Measurements from ENCODE around the gene FOXD4L6. TPM values are rescaled to one million over a fixed set of nuclear protein-coding genes. Genes with fewer than 3 reads are reported as not detected.
A peak's percentile ranks its signal among the peaks of the same experiment; 100 is the strongest.
"Not testable (repeated sequence)": the region's sequence is repeated elsewhere in the genome, so short reads cannot be mapped to it uniquely, and the experiment has no call there.

The FOXD4L6 gene
- total RNA-seq, 4 donors from 2014 or later, result 1.3 TPM; not detected in 3

DNA sequence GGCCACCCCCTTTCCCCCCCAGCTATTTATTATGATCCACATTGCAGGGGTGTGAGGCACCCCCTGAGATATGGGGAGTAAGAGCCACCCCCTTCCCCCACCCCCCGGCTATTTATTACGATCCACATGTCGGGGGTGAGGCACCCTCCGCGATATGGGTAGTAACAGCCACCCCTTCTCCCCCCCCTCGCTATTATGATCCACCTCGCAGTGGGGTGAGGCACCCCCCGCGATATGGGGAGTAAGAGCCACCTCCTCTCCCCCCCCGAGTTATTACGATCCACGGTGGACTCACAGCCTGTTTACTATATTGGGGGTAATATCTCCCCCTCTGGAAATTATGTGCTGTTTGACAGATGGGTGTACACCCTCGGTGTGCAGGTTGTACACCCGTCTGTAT is 15.1 kb downstream of the FOXD4L6 start:
- H3K9me3 ChIP-seq; DNase-seq (ENCODE audit: low spot score in 2 of 2); H3K36me3 ChIP-seq; H3K27me3 ChIP-seq; H3K4me3 ChIP-seq; H3K4me1 ChIP-seq; H3K27ac ChIP-seq: not testable (repeated sequence)
- no CpG with 5 or more reads among the region's 14 CpGs for WGBS, 2 donors

DNA sequence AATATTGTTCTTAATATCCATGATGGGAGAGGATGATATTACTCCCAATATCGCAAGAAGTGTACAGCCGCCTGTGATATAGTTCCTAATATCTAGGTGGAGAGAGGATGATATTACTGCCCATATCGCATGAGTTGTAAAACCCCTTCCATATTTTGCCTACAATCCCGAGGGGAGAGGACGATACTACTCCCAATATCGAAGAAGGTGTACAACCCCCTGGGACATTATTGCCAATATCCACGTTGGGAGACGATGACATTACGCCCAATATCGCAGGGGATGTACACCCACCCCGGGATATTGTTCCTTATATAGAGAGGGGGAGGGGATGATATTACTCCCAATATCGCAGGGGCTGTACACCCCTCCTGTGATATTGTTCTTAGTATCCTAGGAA is 17.1 kb downstream of the FOXD4L6 start:
- not testable (repeated sequence) for H3K4me3 ChIP-seq; H3K27ac ChIP-seq; H3K36me3 ChIP-seq; H3K4me1 ChIP-seq; DNase-seq (ENCODE audit: low spot score in 2 of 2); H3K9me3 ChIP-seq
- WGBS, 2 donors, result 75 to 82% methylated on average over 12 of the region's 12 CpGs
- H3K27me3 ChIP-seq, result peaks cover 0 to 13% of the 10 kb centered on the region in 2 donors

DNA sequence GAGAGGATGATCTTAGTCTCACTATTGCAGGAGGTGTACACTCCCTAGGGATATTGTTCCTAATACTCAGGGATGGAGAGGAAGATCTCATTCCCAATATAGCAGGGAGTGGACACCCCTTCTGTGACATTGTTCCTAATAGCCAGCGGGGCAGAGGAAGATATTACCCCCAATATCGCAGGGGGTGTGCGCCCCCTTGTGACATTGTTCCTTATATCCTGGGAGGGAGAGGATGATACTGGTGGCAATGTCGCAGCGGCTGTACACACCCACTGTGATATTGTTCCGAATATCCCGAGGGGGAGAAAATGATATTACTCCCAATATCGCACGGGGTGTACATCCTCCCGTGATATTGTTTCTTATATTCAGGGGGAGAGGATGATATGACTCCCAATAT is 17.6 kb downstream of the FOXD4L6 start:
- peaks cover 0 to 14% of the 10 kb centered on the region in 2 donors for H3K27me3 ChIP-seq
- not testable (repeated sequence) for DNase-seq (ENCODE audit: low spot score in 2 of 2); H3K9me3 ChIP-seq; H3K4me1 ChIP-seq; H3K36me3 ChIP-seq; H3K4me3 ChIP-seq; H3K27ac ChIP-seq
- WGBS, 2 donors, result 32 to 51% methylated on average over 7 to 9 of the region's 10 CpGs

DNA sequence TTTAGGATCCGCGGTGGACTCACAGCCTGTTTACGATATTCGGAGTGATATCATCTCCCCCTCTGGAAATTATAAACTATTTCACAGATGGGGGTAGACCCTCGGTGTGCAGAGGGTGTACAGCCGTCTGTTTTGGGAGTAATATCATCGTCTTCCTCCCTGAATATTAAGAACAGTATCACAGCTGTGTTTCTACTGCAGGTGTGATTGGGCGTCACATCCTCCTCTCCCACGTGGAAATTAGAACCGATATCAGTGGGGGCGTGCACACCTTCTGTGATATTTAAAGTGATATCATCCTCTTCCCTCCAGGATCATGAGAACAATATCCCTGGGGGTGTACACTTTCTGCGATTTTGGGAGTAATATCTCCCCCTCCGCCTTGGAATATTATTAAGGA is 19.2 kb downstream of the FOXD4L6 start:
- H3K4me1 ChIP-seq; H3K9me3 ChIP-seq; H3K36me3 ChIP-seq; H3K4me3 ChIP-seq; H3K27ac ChIP-seq; DNase-seq (ENCODE audit: low spot score in 2 of 2): not testable (repeated sequence)
- H3K27me3 ChIP-seq, result peaks cover 0 to 18% of the 10 kb centered on the region in 2 donors
- WGBS, 2 donors, result 36 to 42% methylated on average over 6 to 7 of the region's 13 CpGs

DNA sequence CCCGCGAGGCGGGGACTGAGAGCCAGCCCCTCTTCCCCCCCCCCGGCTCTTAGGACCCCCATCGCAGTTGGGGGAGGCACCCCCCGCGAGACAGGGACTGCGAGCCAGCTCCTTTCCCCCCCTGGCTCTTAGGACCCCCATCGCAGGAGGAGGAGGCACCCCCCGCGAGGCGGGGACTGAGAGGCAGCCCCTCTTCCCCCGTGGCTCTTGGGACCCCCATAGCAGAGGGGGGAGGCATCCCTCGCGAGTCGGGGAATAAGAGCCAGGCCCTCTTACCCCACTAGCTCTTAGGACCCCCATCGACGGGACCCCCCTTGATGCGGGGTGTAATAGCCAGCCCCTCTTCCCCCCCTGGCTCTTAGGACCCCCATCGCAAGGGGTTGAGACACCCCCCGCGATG is 19.7 kb downstream of the FOXD4L6 start:
- not testable (repeated sequence) for H3K4me3 ChIP-seq; H3K4me1 ChIP-seq; H3K27ac ChIP-seq; H3K36me3 ChIP-seq; H3K9me3 ChIP-seq; DNase-seq (ENCODE audit: low spot score in 2 of 2)
- WGBS, 2 donors, result no CpG with 5 or more reads among the region's 22 CpGs
- peaks cover 0 to 18% of the 10 kb centered on the region in 2 donors for H3K27me3 ChIP-seq

DNA sequence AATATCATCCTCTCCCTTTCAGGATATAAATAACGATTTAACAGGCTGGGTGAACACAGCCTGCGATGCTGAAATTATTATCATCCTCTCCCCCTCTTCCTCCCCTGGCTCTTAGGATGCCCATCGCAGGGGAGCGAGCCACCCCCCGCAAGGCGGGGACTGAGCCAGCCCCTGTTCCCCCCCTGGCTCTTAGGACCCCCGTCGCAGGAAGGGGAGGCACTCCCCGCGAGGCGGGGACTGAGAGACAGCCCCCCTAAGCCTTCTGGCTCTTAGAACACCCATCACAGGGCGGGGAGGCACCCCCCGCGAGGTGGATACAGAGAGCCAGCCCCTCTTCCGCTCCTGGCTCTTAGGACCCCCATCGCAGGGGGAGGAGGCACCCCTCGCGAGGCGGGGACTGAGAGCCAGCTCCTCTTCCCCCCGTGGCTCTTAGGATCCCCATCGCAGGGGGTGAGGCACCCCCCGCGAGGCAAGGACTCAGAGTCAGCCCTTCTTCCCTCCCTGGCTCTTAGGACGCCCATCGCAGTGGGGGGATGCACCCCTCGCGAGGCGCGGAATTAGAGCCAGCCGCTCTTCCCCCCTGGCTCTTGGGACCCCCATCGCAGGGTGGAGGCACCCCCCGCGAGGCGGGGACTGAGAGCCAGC is 21.9 kb downstream of the FOXD4L6 start:
- not testable (repeated sequence) for H3K27ac ChIP-seq; H3K36me3 ChIP-seq; DNase-seq (ENCODE audit: low spot score in 2 of 2); H3K4me3 ChIP-seq; H3K4me1 ChIP-seq; H3K9me3 ChIP-seq
- peaks cover 0 to 18% of the 10 kb centered on the region in 2 donors for H3K27me3 ChIP-seq
- 0 to 24% methylated on average over 4 to 12 of the region's 34 CpGs for WGBS, 2 donors

DNA sequence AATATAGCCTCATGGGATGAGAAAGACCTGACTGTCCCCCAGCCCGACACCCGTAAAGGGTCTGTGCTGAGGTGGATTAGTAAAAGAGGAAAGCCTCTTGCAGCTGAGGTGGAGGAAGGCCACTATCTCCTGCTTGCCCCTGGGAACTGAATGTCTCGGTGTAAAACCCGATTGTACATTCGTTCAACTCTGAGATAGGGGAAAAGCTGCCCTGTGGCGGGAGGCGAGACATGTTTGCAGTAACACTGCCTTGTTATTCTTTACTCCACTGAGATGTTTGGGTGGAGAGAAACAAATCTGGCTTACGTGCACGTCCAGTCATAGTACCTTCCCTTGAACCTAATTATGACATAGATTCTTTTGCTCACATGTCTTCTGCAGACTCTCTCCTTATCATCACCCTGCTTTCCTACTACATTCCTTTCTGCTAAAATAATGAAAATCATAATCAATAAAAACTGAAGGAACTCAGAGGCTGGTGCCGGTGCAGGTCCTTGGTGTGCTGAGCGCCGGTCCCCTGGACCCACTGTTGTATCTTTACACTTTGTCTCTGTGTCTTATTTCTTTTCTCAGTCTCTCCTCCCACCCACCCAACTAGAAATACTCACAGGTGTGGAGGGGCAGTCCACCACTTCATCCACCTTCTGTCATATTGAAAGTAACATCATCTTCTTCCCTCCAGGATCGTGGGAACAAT is 22.8 kb downstream of the FOXD4L6 start:
- not testable (repeated sequence) for H3K9me3 ChIP-seq; DNase-seq (ENCODE audit: low spot score in 2 of 2); H3K36me3 ChIP-seq; H3K4me3 ChIP-seq; H3K27ac ChIP-seq; H3K4me1 ChIP-seq
- H3K27me3 ChIP-seq, result peaks cover 0 to 18% of the 10 kb centered on the region in 2 donors
- 61 to 62% methylated on average over 3 of the region's 13 CpGs for WGBS, 2 donors

DNA sequence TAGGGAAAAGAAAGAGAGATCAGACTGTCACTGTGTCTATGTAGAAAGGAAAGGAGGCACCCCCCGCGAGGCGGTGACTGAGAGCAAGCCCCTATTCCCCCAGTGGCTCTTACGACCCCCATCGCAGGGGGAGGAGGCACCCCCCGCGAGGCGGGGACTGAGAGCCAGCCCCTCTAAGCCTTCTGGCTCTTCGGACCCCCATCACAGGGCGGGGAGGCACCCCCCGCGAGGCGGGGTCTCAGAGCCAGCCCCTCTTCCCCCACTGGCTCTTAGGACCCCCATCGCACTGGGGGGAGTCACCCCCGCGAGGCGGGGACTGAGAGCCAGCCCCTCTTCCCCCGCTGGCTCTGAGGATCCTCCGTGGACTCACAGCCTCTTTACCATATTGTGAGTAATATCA is 23.9 kb downstream of the FOXD4L6 start:
- 20 to 46% methylated on average over 2 to 4 of the region's 19 CpGs for WGBS, 2 donors
- H3K27ac ChIP-seq; H3K36me3 ChIP-seq; DNase-seq (ENCODE audit: low spot score in 2 of 2); H3K4me1 ChIP-seq; H3K9me3 ChIP-seq; H3K4me3 ChIP-seq: not testable (repeated sequence)
- H3K27me3 ChIP-seq, result peaks cover 0 to 18% of the 10 kb centered on the region in 2 donors

DNA sequence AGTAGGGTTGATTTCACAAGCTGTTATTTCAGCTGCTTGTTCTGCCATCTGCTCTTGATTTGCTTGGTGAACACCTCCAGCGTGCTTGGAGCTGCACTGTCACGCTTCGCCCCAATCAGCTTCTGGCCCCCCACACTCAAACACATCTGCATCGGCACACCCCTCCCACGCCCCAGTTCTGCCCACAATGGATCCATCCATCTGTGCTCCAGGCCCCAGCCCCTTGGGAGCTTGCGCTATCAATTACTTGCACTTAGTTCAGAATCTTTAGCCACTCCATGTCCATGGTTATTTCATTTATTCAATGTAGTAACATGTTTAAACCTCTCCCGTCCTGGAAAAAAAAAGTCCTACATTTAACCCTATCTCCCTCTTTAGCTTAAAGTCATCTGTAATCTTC is 28.0 kb downstream of the FOXD4L6 start:
- H3K27me3 ChIP-seq, H3K36me3 ChIP-seq, H3K27ac ChIP-seq, H3K9me3 ChIP-seq, H3K4me1 ChIP-seq, H3K4me3 ChIP-seq: not testable (repeated sequence)
- WGBS, 2 donors, result 55 to 62% methylated on average over 7 of the region's 7 CpGs
- peak; percentile 26 to 47 for DNase-seq (ENCODE audit: low spot score in 2 of 2)

DNA sequence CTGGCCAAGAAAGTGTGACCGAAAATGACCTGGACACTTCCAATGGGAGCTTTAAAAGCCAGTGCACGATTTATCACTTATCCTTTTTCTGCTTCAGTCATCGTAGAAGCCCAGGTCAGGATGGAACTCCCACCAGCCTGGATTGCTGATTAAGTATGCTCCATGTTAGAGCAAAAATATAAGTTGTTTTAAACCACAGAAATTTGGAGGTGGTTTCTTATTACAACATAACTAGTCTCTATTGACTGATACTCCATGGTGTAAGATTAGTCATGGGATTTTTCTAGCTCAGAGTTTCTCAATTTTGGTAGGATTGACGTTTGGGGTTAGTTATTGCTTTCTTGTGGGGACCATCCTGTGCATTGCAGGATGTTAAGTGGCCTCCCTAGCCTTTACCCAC is 29.7 kb downstream of the FOXD4L6 start:
- not testable (repeated sequence) for H3K36me3 ChIP-seq; H3K4me3 ChIP-seq; H3K9me3 ChIP-seq; H3K4me1 ChIP-seq; H3K27ac ChIP-seq; DNase-seq (ENCODE audit: low spot score in 2 of 2); H3K27me3 ChIP-seq
- 65 to 67% methylated on average over 4 of the region's 4 CpGs for WGBS, 2 donors

DNA sequence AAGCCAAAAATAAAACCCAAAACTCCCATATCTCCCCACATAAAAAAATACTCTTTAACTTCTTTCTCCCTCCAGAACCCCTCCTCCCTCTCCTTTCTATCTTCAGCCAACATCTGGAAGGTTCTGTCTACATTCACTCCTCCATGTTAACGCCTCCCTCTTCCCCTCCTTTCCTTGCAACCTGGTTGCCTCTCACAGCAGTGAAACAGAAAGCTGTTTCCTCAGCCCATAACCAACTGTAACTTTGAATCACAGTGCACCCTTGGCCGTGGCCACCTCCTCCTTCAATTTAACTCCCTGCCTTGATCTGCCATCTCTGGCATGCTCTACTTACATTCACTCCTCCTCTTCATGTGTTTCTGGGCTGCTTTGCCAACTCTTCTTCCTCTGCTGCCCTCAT is 33.4 kb downstream of the FOXD4L6 start:
- H3K9me3 ChIP-seq; H3K27ac ChIP-seq; H3K36me3 ChIP-seq; H3K27me3 ChIP-seq; DNase-seq (ENCODE audit: low spot score in 2 of 2); H3K4me3 ChIP-seq; H3K4me1 ChIP-seq: not testable (repeated sequence)
- WGBS, 2 donors, result 50 to 51% methylated on average over 2 of the region's 2 CpGs

DNA sequence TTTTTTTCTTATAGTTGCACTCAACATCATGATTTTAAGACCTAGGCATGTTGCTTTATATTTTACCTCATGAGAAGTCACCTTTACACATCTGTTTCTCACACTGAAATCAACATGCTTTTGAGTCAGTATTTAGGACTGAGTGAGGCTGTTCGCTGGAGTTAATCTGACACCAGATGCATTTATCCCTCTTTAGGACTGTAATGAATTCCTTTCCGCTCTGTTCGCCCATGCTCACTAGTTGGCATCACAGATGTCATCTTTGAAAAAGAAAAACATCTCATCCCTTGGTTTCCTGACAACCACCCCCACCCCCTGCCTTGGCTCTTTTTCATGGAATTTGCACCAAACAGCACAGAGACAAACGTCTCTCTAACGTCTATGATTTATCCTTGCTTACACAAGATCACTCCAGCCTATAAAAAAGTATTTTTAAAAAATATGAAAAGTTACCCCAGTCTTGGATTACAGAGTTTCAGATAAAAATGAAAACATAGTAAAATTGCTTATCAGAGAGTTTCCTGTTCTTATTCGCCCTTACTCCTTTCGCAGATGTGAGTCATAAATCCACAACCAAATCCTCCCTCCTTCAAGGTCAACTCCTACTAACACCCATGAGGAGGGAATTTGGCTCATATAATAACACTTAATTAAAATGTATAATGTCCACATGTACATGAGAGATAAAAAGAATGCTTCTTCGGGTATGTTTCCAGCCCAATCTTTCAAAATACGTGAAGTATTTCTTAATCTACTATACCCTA is 34.3 kb downstream of the FOXD4L6 start:
- H3K9me3 ChIP-seq, result not testable (repeated sequence)
- 54 to 63% methylated on average over 3 of the region's 9 CpGs for WGBS, 2 donors

DNA sequence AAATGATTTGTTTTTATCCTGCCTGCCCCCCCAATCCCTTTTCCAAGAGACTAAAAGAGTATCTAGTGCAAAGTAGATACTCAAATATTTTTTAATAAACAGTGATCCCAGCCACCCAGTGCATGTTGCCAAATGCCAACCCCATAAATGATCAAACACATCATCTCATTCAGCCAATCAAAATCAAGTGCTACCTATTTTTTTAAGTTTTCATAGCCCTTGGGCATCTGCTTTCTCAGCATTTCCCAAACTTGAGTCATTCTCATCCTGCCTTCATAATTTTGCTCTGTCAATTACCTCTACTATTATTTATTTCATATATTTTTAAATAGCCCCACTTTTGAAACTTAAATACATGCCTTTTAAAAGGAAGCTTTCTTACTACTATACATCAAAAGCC is 37.6 kb downstream of the FOXD4L6 start:
- not testable (repeated sequence) for H3K9me3 ChIP-seq; DNase-seq (ENCODE audit: low spot score in 2 of 2); H3K27ac ChIP-seq; H3K4me1 ChIP-seq; H3K27me3 ChIP-seq; H3K36me3 ChIP-seq; H3K4me3 ChIP-seq

More for the DNA sequence above, 34.3 kb downstream of the FOXD4L6 start:
- not testable (repeated sequence) for H3K27ac ChIP-seq; H3K27me3 ChIP-seq; H3K4me1 ChIP-seq; DNase-seq (ENCODE audit: low spot score in 2 of 2); H3K36me3 ChIP-seq; H3K4me3 ChIP-seq

DNA sequence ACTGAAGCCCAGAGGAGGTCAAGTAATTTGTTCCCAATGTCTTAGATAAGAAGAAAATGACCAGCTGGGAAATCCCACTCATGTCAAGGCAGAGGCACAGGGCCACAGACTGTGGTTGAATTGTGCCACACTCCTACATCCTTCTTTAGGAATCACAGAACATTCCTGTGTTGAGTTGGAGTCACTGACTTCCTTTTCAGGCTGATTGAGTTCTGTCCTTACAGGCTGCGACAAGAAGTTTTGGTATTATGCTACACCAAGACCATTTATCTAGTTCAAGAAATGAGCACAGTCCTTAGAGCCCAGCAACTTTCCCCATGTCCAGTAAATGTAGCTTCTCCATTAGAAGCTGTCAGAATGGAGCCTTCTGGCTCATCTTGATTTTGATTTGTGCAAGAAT is 38.1 kb downstream of the FOXD4L6 start:
- not testable (repeated sequence) for H3K4me3 ChIP-seq; H3K36me3 ChIP-seq; H3K4me1 ChIP-seq; H3K9me3 ChIP-seq; DNase-seq (ENCODE audit: low spot score in 2 of 2); H3K27ac ChIP-seq; H3K27me3 ChIP-seq
- WGBS, 2 donors, result 31 to 64% methylated on average over 1 of the region's 1 CpG

Data from tibial nerve (tissue), 4 donors.